Bronchial epithelial cell (primary cell): ENCODE measurements around the gene NES. TPM values are rescaled to one million over a fixed set of nuclear protein-coding genes. Genes with fewer than 3 reads are reported as not detected.
A peak's percentile ranks its signal among the peaks of the same experiment; 100 is the strongest.

Experiments
- DNase-seq: peaks from one replicate; pipeline ENCODE4 v3.0.0-alpha.2; 2010; ENCODE audit warnings: low read depth
- FAIRE-seq: peaks from 2 replicates; lab custom pipeline; 2011; peaks lifted over from hg19 to GRCh38; lab: Jason Lieb, UNC
- H3K27me3 ChIP-seq: 2 replicates; pipeline ENCODE4 v1.5.1; 2011; ENCODE audit warnings: low read length; ENCODE audit not compliant: control insufficient read depth, insufficient read depth
- H3K36me3 ChIP-seq: 2 replicates; pipeline ENCODE4 v1.5.1; 2011; ENCODE audit warnings: low read length; ENCODE audit not compliant: control insufficient read depth, insufficient read depth
- H3K4me3 ChIP-seq: 2 replicates; pipeline ENCODE4 v1.5.1; 2011; ENCODE audit warnings: mild to moderate bottlenecking, low read depth, low read length, control low read depth
- total RNA-seq: library from RNA; depleted of rRNA; stranded (reverse); fragments of >200 nt; gene quantifications from 2 replicates; pipeline ENCODE4 v1.2.1, GENCODE V29; 2014
- TF ChIP-seq, protein P1 (sequence below): IDR thresholded peaks from 2 replicates; pipeline ENCODE4 v1.5.1; 2011; ENCODE audit warnings: mild to moderate bottlenecking, moderate library complexity, low read length, control low read depth, inconsistent platforms; ENCODE audit not compliant: insufficient read depth, severe bottlenecking

NES gene
- total RNA-seq, 1 donor from 2014 or later = under 0.01 TPM

DNA sequence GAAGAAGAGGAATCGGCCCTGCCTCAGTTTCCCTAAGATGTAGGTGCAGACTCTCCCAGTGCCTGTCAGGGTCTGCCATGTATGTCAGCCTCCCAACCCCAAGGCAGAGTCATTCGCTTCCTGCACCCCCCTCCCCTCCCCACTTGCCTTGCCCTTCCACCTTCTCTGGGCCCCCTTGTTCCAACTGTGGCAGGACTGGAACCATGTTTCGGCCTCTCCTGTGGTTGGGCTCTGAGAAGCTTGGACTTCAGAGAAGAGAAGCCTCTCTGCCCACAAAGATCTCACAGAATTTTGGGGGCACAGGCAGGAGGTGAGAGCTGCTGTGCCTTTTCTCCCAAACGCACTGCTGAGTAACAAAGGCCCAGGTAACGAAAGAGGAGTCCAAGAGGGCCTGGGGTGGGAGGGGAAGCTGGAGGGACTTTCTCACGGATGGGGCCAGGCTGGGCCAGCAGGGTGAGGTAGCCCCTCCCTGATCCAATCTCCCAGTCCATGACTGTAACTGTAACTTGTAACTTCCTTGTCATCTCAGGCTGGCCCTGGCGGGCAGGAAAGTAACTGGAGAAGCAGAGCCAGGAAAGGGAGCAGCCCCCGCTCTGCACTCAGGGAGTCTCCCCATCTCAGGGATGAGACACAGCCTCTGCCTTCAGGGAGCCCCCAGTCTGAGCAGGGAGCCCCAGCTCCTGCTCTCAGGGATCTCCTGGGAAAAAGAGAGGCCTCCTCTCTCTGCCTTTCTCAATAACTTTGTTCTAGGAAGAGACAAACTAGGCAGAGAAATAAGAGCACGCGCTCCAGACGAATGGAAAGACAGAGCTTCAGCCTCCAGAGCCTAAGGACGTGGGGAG is 16.9 kb upstream of the NES start:
- Histone ChIP-seq H3K27me3 (no peaks in the 10 kb centered on the region), H3K36me3 (peaks cover 2% of the 10 kb centered on the region), H3K4me3 (no peak overlapping the region)
- TF ChIP-seq, protein P1, sequence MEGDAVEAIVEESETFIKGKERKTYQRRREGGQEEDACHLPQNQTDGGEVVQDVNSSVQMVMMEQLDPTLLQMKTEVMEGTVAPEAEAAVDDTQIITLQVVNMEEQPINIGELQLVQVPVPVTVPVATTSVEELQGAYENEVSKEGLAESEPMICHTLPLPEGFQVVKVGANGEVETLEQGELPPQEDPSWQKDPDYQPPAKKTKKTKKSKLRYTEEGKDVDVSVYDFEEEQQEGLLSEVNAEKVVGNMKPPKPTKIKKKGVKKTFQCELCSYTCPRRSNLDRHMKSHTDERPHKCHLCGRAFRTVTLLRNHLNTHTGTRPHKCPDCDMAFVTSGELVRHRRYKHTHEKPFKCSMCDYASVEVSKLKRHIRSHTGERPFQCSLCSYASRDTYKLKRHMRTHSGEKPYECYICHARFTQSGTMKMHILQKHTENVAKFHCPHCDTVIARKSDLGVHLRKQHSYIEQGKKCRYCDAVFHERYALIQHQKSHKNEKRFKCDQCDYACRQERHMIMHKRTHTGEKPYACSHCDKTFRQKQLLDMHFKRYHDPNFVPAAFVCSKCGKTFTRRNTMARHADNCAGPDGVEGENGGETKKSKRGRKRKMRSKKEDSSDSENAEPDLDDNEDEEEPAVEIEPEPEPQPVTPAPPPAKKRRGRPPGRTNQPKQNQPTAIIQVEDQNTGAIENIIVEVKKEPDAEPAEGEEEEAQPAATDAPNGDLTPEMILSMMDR = no peak
- DNase-seq = peak; percentile 69
- FAIRE-seq = no peak

DNA sequence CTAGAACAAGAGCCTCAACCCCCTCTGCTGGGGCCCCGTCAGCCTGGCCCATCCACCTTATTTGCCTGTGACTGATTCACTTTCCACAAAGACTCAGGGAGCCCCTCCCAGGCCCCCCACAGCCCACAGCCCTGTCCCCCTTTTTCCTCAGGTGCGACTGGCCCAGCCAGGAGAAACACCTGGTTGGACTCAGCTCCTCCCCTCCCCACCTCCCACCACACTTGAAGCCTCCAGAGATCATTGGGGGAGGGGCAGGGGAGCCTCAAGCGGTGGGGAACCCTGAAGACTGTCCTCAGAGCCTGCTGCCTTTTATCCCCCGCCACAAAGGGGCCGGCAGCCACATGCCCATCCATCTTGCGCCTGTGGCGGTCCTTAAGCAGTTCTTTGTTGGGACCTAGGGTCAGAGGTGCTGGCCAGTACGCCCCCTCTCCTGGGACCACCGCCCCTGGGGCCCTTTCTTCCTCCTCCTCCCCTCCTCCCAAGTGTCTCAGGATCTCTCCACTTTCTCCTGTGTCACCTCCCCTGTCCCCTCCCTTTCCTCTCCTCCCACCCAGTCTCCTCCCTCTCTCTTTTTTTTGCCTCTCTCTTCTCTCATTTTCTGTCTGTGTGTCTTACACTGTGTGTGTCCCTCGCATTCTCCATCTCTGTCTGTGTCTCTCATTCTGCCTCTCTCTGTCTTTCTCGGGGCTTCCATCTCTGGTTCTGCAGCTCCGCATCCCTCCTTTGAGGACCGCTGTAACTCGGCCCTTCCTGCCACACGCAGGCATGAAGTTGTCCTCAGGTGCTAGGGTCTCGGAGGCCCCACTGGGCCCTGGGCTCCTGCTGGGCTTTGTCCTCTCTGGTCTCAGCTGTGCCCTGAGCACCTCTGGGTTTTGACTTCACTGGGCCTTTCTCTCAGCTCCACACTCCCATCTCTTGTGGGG is 16.0 kb upstream of the NES start:
- FAIRE-seq (no peak), DNase-seq (peak; percentile 47)
- TF ChIP-seq, protein P1 = no peak
- no peaks in the 10 kb centered on the region for H3K27me3 ChIP-seq
- H3K4me3 ChIP-seq = no peak overlapping the region
- no peaks in the 10 kb centered on the region for H3K36me3 ChIP-seq

DNA sequence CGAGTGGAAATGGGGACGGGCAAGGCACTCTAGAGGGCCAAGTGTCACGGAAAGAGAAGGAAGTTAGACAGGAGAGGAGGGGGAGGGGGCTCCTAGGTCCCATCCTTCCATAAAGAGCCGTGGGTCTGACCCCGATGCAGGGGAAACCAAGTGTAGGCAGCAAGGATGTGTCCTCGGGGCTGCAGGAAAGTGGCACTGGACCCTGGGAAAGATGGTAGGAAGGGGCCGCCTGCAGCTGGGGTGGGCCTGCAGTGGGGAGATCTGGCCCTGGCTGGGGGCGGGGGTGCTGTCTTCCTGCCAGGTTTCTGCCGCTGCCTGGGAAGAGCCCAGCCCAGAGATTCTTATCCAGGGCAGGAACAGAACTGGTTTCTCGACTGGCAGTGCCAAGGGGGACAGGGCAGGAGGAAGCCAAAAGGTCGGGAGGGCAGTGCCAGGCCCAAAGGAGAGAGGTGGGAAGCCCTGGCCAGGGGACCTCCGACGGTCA is 15.3 kb upstream of the NES start:
- DNase-seq (no peak), FAIRE-seq (no peak)
- TF ChIP-seq, protein P1 = no peak
- Histone ChIP-seq H3K4me3 (no peak overlapping the region), H3K27me3 (no peaks in the 10 kb centered on the region), H3K36me3 (no peaks in the 10 kb centered on the region)

DNA sequence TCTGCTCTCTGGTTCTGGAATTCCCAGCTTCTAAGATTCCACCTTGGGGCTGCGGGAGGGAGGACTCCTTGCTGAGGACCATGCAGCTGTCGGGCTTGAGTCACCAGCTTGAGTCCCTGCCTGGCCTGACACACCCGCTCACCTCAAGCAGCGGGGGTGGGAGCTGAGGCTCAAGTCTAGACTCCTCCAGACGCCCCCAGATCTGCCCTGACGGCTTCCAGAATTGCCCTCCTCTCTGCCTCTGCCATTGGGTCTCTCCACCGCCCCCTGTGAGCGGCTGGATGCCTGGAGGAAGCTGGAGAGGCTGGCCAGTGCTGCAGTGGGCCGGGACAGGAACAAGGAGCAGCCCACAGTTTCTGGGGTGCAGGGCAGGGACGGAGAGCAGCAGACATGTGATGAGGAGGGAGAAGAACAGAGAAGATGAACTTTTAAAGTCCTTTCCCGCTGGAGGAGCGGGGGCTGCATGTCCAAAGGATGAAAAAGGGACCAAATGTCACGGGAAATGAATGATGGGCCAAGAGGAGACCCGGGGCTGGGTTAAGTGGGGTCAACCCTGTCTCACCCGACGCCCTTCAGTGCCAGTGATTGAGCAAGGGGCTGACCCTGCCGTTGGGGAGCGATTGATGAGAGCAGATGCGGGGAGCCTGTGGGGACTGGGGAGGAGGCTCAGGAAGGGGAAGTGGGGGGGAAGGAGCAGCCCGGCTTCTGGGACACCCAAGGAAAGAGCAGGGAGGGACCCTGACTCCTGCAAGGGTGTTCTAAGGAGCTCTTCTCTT is 14.6 kb upstream of the NES start:
- H3K36me3 ChIP-seq = no peaks in the 10 kb centered on the region
- TF ChIP-seq, protein P1 = no peak
- no peak overlapping the region for H3K4me3 ChIP-seq
- FAIRE-seq (no peak), DNase-seq (peak; percentile 95)
- no peaks in the 10 kb centered on the region for H3K27me3 ChIP-seq

DNA sequence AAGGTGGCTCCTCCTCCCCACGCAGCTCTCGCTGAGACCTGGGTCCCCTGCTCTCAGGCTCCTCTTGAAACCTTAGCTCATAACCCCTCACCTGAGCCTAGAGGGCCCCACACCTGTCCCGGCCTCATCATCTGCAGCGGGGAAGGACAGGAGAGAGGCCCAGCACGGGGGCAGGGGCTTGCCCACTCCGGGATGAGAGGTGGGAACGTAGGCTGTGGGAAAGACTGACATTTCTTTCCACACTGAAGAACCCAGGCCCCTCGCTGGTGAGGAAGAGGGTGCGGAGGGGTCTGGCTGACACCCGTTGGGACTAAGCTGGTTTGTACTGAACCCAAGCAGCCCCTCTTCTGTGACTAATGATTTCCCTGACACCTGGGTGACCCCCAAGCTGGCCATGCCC is 14.0 kb upstream of the NES start:
- no peaks in the 10 kb centered on the region for H3K27me3 ChIP-seq
- no peaks in the 10 kb centered on the region for H3K36me3 ChIP-seq
- TF ChIP-seq, protein P1 = no peak
- DNase-seq (no peak), FAIRE-seq (no peak)
- H3K4me3 ChIP-seq = no peak overlapping the region
